SU-DHL-6 (cell line): ENCODE results near the gene NDUFA5.

Experiments used
- CTCF ChIP-seq: fragments of 200-600 bp; sonication (generic); IDR thresholded peaks from one replicate; pipeline ENCODE4 v1.5.1; 2017; ENCODE audit warnings: antibody characterized with exemption, mild to moderate bottlenecking, low read length, moderate library complexity; ENCODE audit not compliant: insufficient read depth, poor library complexity, severe bottlenecking
- EZH2phosphoT487 ChIP-seq: fragments of 200-600 bp; sonication (generic), shearing (Covaris generic); conservative IDR thresholded peaks from 2 replicates; pipeline ENCODE4 v1.6.1; 2018; ENCODE audit warnings: mild to moderate bottlenecking, antibody characterized with exemption, low read length, moderate library complexity, mixed read lengths

- no peak for TF ChIP-seq CTCF
- no peak for TF ChIP-seq EZH2phosphoT487
Measured at GRCh38 chr7:123502201-123502600, 55.4 kb downstream of the NDUFA5 start.
